GM20000 (cell line): ENCODE measurements around the gene GGNBP2.
A peak's percentile ranks its signal among the peaks of the same experiment; 100 is the strongest.

Experiments used
- DNase-seq: peaks from one replicate; pipeline ENCODE4 v3.0.0; 2012; ENCODE audit warnings: low spot score
- TF ChIP-seq, protein P1 (sequence below): IDR thresholded peaks from 2 replicates; pipeline ENCODE4 v1.5.1; 2012; ENCODE audit warnings: mild to moderate bottlenecking, control low read depth; ENCODE audit errors: extremely low read depth, missing control alignments

GGNBP2 gene

DNA sequence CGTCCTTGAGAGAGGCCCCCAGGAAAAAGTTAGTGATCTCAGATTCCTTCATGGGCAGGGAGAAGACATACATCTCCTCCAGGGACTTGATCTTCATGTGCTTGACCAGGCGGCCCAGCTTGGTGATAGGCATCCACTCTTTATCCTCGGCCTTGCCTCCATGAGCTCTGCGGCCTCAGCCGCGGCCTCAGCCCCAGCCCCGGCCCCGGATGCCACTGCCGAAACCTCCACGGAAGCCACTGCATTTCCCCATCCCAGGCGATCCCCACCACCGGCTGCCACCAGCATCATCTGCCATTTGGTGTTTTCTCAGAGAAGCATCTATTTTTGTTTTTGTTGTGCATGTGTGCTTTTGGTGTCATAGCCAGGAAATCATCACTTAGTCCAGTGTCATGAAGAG, 30.3 kb downstream of the GGNBP2 start:
- no peak for DNase-seq
- TF ChIP-seq, protein P1, sequence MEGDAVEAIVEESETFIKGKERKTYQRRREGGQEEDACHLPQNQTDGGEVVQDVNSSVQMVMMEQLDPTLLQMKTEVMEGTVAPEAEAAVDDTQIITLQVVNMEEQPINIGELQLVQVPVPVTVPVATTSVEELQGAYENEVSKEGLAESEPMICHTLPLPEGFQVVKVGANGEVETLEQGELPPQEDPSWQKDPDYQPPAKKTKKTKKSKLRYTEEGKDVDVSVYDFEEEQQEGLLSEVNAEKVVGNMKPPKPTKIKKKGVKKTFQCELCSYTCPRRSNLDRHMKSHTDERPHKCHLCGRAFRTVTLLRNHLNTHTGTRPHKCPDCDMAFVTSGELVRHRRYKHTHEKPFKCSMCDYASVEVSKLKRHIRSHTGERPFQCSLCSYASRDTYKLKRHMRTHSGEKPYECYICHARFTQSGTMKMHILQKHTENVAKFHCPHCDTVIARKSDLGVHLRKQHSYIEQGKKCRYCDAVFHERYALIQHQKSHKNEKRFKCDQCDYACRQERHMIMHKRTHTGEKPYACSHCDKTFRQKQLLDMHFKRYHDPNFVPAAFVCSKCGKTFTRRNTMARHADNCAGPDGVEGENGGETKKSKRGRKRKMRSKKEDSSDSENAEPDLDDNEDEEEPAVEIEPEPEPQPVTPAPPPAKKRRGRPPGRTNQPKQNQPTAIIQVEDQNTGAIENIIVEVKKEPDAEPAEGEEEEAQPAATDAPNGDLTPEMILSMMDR: no peak

DNA sequence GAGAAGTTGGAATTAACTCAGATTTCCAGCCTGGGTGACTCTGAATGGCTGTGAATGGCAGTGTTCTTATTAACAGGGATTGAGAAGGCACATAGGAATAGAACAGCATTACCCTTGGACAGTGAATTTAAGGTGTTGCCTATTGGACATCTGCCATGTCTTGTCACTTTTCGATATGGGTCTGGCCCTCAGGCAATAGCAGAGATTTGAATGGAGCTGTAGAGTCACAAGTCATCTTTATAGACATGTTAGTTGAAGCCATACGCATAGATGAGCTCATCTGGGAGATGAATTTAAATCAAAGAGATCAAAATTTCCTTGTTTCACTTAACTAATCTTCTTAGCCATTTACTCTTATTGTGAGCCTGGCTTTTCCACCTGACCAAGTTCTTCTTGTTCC, 32.1 kb downstream of the GGNBP2 start:
- DNase-seq: no peak
- TF ChIP-seq, protein P1: no peak

DNA sequence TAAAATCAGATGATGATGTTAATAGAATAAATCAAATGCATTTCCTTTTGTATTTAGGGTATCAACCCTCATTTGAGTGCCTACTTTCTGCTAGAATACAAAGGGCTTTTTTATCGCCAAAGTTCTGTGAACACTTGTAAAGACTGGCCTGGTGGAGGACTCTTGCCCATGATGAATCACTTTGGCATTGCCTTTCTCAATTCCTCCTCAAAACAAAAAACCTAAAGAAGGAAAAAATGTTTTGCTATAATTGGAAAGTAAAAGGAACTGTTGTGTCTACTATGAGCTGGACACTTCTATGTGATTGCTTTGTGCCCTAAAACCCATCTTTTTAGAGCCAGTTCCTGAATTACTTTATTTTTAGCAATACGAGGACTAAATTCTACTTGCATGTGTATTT, 34.0 kb downstream of the GGNBP2 start:
- no peak for DNase-seq
- TF ChIP-seq, protein P1: no peak

GRCh38 chr17:36583787-36584186, 39.1 kb downstream of the GGNBP2 start:
- DNase-seq: no peak
- TF ChIP-seq, protein P1: no peak

- DNase-seq: no peak
Observed at GRCh38 chr17:36586138-36586537, 41.4 kb downstream of the GGNBP2 start.

DNA sequence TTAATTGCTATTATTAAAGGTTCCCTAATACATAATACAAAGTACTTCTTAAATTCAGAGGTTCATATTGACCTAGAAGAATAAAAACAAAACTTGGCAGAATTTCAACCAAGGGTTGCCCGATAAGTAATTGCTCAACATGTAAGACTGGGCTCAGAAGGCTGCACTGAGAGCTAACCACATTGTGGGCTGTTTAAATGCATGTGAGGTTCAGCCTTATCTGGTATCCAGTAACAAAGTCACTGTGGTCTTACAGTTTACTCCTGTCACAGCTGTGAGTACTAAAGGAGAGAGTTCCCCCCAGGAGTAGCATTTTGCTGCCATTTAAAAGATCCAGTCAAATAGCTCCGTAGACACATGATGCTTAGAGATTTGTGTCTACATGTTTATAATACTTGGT, 45.4 kb downstream of the GGNBP2 start:
- TF ChIP-seq, protein P1: no peak
- no peak for DNase-seq

More at GRCh38 chr17:36586138-36586537, 41.4 kb downstream of the GGNBP2 start:
- TF ChIP-seq, protein P1: no peak

GRCh38 chr17:36591434-36592315, 47.0 kb downstream of the GGNBP2 start, which contains the start of gene DHRS11:
DHRS11 (plus strand) TSS chr17:36591879; CDS start chr17:36592010, 131 bp downstream.
- peak; percentile 98 for DNase-seq
- TF ChIP-seq, protein P1: no peak
